GM21576 (cell line): Measurements from ENCODE around the gene FGF11.

Experiments used
- ATAC-seq: cut with Tn5 transposase; IDR thresholded peaks from one replicate; pipeline ENCODE4 v1.9.1; 2021; ENCODE audit warnings: mild to moderate bottlenecking, moderate library complexity; ENCODE audit not compliant: unreplicated experiment

Gene FGF11

DNA sequence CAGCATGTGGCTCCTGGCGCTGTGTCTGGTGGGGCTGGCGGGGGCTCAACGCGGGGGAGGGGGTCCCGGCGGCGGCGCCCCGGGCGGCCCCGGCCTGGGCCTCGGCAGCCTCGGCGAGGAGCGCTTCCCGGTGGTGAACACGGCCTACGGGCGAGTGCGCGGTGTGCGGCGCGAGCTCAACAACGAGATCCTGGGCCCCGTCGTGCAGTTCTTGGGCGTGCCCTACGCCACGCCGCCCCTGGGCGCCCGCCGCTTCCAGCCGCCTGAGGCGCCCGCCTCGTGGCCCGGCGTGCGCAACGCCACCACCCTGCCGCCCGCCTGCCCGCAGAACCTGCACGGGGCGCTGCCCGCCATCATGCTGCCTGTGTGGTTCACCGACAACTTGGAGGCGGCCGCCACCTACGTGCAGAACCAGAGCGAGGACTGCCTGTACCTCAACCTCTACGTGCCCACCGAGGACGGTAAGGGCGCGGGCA is 31.0 kb upstream of the FGF11 start:
- ATAC-seq, result no peak

DNA sequence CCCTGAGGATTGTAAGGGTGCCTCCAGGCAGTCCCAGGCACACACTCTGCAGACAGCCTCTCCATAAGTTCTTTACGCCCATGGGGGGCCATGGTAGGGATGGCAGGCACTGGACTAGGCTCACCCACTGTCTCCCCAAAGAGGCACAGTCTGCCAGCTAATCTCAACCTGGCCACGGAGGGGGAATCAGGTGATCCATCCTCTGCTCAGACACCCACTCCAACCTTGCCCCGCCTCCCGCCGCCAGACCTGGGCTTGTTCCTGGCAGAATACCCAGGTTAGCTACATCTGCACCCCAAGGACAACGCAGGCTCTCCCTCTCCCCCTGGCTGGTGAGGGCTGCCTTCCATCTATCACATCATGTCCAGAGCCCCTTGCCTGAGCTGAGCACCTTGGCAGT is 30.4 kb upstream of the FGF11 start:
- ATAC-seq, result no peak

DNA sequence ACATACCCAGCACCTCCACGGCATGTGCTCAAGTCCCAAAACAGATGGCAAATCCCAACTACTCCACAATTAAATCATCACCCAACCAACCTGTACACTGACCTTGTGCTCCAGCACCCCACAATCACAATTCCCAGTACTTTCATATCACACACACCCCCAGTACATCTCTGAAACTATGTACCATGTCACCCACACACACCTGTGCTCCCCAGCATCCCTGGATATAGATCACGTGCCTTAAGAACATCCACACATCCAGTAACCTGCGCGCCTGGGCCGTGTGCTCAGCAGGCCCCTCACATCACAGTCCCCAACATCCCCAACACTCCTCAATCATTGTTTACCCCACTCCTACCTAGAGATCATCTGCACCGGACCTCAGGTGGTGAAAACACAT is 29.6 kb upstream of the FGF11 start:
- no peak for ATAC-seq

DNA sequence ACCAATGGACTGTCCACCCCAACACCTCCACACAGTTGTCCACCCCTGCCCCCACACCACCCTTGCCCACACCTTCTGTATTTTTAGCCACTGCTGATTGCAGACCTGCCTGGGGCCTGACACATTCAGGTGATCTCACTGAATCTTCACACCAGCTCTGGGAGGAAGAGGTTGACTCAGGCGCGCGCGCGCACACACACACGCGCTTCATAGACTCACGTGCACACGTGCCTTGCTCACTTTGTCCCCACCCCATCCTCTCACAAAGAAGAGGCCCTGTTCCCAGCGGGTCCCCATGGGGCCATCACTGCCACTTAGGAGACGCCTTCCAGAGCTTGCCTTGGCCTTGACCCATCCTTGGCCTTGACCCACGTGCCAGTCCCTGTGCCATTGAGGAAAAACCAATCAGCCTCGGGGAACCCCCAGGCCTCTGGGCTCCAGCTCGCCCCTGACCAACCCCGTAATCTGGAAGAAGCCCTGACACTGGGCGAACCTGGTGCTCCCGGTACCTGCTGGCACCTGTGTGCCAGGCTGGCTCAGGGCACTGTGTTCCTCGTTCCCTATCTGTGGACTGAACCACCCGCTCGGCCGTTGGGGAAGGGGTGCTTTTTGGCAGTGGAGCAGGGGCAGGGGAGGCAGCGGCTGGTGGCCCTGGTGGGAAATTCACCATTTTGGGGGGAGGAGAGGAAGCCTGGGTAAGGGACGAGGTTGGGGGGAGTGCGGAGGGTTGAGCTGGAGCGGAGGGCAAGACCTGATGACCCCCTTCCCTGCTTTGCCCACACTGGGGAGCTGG is 28.5 kb upstream of the FGF11 start:
- ATAC-seq, result no peak

DNA sequence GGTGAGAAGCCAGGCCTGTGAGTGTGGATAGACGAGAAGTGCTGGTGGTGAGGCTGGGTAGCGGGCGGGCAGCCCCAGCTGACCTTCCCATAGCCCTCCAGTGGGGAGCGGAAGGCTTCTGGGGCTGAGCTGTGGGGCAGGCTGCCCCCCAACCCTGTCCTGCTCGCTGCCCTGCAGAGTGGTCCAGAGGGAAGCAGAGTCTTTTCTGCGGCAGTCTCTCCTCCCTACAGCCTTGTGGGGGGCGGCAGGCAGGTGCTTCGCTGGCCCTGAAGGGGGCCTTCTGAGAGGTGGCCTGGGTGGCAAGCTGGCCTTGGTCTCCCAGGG is 27.9 kb upstream of the FGF11 start:
- ATAC-seq, result no peak

DNA sequence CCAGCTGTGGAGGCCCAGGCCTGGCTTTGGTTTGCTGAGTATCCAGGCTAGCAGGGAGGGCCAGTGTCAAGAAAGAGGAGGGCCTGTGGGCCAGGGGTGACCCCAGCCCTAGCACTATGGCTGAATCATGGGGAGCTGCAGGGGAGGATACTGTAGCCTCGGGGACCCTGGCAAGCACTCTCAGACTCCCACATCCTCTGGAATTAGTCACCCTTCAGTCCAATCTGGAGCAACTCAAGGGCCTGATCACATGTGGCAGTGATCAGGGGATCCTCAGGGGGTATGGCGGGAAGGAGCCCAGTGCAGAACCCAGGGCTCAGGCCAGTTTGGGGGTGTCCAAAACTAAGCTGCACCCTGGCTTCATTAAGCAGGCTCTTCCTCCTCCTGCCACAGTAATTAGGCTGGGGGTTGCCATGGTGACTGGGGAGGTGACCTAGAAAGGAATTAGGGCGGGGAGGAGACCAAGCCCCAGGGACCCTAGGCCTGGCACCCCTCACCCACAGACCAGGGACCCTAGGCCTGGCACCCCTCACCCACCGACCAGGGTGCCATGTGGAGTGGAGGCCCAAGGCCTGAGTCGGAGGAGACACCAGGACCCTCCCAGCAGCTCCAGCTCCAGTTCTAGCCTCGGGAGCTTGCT is 25.8 kb upstream of the FGF11 start:
- ATAC-seq, result no peak

DNA sequence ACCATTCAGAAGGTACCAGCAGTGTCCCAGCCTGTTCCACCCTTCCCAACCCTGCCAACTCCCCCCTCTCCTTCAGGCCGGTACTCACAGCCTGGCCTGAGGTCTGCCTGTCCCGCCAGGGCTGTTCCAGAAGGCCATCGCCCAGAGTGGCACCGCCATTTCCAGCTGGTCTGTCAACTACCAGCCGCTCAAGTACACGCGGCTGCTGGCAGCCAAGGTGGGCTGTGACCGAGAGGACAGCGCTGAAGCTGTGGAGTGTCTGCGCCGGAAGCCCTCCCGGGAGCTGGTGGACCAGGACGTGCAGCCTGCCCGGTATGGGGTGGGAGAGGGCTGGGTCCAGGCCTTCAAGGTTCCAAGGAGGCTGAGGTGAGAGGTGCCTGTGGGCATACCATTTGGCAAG is 24.5 kb upstream of the FGF11 start:
- no peak for ATAC-seq

DNA sequence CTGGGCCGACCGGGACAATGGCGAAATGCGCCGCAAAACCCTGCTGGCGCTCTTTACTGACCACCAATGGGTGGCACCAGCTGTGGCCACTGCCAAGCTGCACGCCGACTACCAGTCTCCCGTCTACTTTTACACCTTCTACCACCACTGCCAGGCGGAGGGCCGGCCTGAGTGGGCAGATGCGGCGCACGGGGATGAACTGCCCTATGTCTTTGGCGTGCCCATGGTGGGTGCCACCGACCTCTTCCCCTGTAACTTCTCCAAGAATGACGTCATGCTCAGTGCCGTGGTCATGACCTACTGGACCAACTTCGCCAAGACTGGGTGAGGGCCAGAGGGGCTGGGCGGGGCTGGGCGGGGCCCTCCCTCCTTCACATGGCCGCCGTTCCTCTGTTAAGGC is 23.5 kb upstream of the FGF11 start:
- no peak for ATAC-seq

DNA sequence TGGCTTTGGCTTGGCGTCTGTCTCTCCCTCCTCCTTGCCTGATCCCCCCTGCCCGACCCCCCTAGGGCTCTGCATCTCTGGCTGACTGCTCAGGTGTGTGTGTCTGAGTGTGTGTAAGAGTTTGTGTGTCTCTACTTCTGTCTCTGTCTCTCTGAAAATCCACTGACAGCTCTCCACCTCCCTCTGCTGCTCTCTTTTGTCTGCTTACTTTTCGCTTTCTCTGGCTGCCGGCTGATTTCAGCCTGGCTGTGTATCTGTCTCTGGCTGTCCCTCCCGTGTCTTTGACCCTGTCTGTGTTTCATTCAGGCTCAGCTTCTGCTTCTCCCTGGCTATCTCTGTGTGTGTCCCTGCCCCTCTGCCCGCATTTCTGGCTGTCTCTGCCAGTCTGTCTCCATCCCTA is 23.0 kb upstream of the FGF11 start:
- ATAC-seq, result no peak

DNA sequence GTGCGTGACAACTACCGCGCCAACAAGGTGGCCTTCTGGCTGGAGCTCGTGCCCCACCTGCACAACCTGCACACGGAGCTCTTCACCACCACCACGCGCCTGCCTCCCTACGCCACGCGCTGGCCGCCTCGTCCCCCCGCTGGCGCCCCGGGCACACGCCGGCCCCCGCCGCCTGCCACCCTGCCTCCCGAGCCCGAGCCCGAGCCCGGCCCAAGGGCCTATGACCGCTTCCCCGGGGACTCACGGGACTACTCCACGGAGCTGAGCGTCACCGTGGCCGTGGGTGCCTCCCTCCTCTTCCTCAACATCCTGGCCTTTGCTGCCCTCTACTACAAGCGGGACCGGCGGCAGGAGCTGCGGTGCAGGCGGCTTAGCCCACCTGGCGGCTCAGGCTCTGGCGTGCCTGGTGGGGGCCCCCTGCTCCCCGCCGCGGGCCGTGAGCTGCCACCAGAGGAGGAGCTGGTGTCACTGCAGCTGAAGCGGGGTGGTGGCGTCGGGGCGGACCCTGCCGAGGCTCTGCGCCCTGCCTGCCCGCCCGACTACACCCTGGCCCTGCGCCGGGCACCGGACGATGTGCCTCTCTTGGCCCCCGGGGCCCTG is 22.2 kb upstream of the FGF11 start:
- no peak for ATAC-seq

DNA sequence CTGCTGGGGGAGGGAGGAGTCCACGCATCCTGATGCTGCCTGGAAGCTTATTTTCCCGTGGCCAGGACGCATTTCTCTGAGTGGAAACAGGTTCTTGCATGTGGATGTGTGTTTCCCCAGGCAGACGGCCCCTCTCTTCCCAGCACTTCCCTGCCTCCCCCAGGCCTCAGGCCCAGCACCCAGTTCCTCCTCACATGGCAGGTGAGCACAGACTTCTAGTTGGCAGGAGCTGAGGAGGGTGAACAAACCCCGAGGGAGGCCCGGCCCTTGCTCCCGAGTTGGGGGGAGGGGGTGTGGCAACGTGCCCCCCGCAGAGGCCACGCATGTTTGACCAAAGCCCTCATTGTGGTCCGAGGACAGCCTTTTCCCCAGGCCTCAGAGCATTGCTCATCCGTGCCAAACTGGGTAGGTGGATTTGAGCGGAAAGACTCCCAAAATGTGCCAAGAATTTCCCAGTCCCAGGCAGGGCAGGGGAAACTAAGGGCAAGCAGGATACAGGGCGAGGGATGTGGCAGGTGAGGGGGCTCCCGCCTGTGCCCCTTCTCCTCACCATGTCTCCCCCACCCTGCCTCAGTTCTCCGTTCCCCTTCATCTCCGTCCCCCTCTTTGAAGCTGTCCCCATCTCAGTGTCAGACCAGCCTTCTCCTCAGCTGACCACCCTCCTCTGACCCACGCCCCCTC is 20.7 kb upstream of the FGF11 start:
- no peak for ATAC-seq

DNA sequence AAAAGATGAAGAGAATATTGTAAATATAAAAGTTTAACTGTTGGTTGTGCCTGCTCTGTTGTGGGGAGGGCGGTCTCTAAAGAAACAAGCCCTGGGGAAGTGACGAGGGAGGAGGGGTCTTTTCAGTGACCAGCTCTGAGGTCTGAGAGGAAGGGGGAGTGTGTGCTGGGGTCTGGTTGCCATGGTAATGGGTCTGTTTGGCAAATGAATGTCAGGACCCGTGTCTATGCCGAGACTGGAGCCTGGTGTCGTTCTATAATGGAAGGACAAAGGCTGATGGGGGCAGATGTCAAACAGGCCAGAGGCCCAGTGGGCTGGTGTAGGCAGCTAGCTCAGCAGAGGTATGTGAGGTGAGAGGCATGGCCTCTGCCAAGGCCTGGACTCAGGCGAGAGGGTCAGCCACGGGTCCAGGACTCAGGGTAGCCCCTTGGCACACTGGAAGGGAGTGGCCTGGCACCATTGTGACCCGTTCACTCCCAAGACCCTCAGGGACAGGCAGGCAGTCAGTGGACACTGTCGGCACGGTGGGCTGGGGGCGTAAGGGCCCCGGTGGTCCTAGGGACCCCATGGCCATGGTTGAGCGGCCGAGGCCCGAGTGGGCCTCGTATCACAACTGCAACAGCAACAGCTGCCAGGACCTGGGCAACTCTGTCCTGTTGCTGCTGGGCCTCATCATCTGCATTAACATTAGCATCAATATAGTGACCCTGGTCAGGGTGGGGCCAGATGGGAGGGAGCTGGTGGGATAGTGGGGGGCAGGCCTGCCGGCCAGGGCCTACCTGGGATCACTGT is 19.3 kb upstream of the FGF11 start, which contains the start of gene SPEM1:
SPEM1 (plus strand) TSS at position 506 of the 792 bp plus-strand sequence; CDS start at position 567, 61 bp downstream.
- ATAC-seq, result no peak

DNA sequence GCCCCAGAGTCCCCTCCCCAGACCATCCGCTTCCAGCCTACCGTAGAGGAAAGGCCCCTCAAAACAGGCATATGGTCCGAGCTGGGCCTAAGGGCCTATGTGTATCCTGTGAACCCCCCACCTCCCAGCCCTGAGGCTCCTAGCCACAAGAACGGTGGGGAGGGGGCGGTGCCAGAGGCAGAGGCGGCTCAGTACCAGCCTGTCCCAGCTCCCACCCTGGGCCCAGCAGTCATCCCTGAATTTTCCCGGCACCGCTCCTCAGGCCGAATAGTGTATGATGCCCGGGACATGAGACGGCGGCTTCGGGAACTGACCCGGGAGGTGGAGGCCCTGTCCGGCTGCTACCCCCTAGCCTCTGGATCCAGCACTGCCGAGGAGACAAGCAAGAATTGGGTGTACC is 18.1 kb upstream of the FGF11 start:
- no peak for ATAC-seq

DNA sequence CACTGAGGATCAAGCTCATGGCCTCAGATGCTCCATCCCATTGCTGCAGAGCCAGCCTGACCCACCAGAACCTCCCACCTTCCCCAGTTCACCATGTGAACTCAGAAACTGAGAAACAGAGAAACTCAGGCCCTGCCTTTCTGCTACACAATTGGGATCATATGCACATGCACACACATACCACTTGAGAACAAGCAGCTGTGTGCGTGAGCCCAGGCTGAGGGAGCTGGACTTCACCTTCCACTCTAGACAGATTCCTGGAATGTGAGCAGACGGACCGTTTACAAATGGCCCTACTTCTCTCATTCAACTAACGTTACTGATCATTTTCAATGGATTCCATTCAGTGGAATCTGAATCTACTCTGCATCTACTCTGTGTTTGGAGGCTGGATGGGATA is 15.6 kb upstream of the FGF11 start:
- ATAC-seq, result no peak

DNA sequence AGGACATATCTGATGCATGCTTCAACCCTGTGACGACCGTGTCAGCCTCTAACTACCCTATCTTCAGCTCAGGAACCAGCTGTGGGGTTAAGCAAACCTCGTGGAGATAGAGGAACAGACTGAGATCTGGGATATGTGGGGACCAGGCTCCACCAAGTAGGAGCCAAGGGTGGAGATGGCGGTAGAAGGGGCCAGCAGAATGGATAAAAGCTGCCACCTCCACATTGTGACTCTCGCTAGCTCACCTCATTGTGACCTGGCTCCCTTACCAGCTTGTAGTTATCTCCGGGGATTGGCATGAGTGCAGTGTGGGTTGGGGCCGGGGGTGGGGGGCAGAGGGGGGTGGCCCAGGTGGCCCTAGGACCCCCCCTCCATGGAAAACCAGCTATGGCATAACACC is 14.0 kb upstream of the FGF11 start, which contains the start of gene SPEM2:
SPEM2 (plus strand) TSS at position 301 of the 400 bp plus-strand sequence; CDS start at position 374, 73 bp downstream.
- no peak for ATAC-seq

DNA sequence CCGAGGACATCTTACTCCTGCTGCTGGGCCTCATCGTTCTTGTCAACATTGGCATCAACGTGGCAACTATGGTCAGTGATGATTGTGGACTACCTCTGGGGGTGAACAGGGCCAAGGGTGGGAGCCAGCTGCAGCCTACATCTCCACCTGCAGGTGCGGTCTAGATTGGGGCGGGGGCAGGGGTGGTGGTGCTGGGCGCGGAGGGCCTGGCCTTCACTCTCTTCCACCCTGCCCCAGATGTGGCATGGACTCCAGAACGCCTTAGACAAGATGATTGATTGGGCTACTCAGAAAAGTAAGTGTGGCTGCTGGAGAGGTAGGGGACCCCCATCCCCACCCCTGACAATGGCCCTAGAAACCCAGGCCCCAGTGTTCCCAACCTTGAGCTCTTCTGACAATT is 13.6 kb upstream of the FGF11 start:
- ATAC-seq, result no peak

DNA sequence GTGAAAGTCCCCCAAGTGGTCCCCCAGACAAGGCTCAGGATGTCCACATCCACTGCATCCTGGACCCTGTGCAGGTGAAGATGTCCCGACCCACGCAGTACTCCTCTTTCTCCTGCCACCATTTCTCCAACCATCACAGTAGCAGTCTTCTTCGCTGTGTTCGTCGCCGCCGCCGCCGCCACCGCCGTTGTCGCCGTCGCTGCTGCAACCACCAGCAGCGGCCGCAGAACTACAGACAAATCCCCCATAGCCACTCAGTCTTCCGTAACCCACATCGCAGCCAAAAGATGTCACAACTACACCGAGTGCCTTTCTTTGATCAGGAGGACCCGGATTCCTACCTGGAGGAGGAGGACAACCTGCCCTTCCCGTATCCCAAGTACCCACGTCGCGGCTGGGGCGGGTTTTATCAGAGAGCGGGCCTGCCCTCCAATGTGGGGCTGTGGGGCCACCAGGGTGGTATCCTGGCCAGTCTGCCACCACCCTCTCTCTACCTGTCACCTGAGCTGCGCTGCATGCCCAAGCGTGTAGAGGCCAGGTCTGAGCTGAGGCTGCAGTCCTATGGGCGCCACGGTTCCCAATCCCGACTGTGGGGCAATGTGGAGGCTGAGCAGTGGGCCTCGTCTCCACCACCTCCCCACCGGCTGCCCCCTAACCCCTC is 13.0 kb upstream of the FGF11 start:
- no peak for ATAC-seq

DNA sequence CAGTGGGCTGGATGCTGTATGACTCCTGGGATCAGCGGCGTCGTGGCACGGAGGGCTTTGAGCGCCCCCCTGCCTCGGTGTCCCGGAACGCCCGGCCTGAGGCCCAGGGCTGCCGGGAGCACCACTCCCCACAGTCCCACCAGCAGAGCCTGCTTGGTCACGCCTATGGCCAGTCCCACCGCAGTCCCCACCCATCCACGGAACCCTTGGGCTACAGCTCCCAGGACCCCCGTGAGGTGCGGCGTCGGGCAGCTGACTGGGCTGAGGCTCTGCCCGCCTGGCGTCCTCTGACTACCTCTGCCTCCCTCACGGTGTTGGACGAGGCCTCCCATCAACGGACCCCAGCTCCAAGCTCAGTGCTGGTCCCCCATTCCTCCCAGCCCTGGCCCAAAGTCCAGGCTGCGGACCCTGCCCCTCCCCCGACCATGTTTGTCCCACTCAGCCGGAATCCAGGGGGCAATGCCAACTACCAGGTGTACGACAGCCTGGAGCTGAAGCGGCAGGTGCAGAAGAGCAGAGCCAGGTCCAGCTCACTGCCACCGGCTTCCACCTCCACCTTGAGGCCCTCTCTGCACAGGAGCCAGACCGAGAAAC is 12.3 kb upstream of the FGF11 start:
- ATAC-seq, result no peak

DNA sequence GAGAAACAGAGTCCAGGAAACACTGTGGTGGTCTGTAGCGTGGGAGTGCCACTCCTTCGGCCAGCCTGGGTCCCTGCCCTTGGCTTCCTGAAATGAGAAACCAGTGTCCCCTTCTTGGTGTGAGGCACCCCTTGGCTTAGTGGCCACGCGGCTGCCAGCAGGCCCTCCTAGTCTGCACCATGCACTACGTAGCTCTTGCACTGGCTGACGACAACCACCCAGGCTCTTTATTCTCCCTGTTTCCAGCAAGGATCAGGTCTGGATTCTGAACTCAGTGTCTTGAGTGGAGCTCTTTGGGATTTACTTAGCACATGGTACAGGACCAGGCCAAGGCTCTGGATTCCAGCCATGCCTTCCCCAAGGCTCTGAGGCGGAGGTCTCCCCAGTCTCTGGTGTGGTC is 11.8 kb upstream of the FGF11 start:
- ATAC-seq, result no peak

DNA sequence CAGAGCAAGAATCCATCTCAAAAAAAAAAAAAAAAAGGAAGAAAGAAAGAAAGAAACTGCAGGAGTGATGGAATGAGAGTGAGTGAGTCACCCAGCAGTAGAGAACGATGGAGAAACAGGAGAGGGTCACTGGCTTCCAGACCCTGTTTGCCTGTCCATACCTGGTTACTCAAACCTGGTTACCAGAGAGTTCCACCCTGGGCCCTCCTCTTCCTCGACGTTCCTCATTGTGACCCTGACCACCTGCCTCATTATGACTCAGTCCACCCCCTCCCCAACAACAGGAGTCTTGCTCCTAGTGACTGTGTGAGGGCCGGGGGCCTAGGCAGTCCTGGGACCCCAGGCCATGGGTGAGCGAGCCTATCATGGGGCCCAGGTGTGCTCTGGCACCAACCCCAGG is 10.8 kb upstream of the FGF11 start, which contains the start of gene SPEM3:
SPEM3 (plus strand) TSS at position 301 of the 400 bp plus-strand sequence; CDS start at position 347, 46 bp downstream.
- ATAC-seq, result no peak
